Kidney (tissue), 14 donors: Measurements from ENCODE around the gene GPSM1. TPM values are rescaled to one million over a fixed set of nuclear protein-coding genes. Genes with fewer than 3 reads are reported as not detected.

Experiments used
- DNase-seq, 5 donors: peaks; one replicate each; pipeline ENCODE4 v3.0.0-alpha.2; 2013 to 2020
- FAIRE-seq: peaks from 2 replicates; lab custom pipeline; 2012; peaks lifted over from hg19 to GRCh38; lab: Jason Lieb, UNC
- H3K27ac ChIP-seq, 2 donors: one replicate each; pipeline ENCODE4 v1.7.0; 2013; ENCODE audit warnings: low read depth in 2 of 2, low read length in 2 of 2, inconsistent platforms in 1 of 2
- H3K27me3 ChIP-seq: one replicate; pipeline ENCODE4 v1.7.1; 2013; ENCODE audit warnings: low read length, inconsistent platforms; ENCODE audit not compliant: control insufficient read depth, insufficient read depth
- H3K36me3 ChIP-seq, 3 donors: one replicate each; pipeline versions ENCODE4 v1.7.0 to v1.7.1; 2013; ENCODE audit warnings: low read length in 3 of 3, control low read depth in 1 of 3, inconsistent platforms in 1 of 3; ENCODE audit not compliant: insufficient read depth in 3 of 3, control insufficient read depth in 2 of 3
- H3K4me1 ChIP-seq, 3 donors: one replicate each; pipeline versions ENCODE4 v1.7.0 to v1.7.1; 2013; ENCODE audit warnings: low read length in 3 of 3, inconsistent platforms in 1 of 3, low read depth in 1 of 3; ENCODE audit not compliant: control insufficient read depth in 2 of 3, insufficient read depth in 2 of 3
- H3K4me3 ChIP-seq, 3 donors: one replicate each; pipeline versions ENCODE4 v1.7.0 to v1.8.1; 2013; ENCODE audit warnings: low read length in 3 of 3, control low read depth in 1 of 3, inconsistent platforms in 1 of 3
- H3K9ac ChIP-seq, 3 donors: one replicate each; pipeline versions ENCODE4 v1.7.0 to v1.7.1; 2013; ENCODE audit warnings: low read length in 3 of 3, control low read depth in 1 of 3, inconsistent platforms in 1 of 3
- H3K9me3 ChIP-seq, 3 donors: one replicate each; pipeline versions ENCODE4 v1.7.0 to v1.7.1; 2013; ENCODE audit warnings: low read length in 3 of 3, control low read depth in 1 of 3, inconsistent platforms in 1 of 3; ENCODE audit not compliant: control insufficient read depth in 2 of 3, insufficient read depth in 1 of 3
- intact Hi-C: fragments of 100-400 bp; cut with DNase I; formaldehyde crosslinking; loops from one replicate; pipeline ENCODE4 v1.11.1; 2022
- polyA plus RNA-seq: library from polyadenylated mRNA; stranded (reverse); fragments of 350-450 nt; fragmentation: Illumina TruSeq; extraction: RNeasy Lipid Tissue Mini Kit (QIAGEN cat#74804); gene quantifications from one replicate; pipeline ENCODE4 v1.2.3, GENCODE V29; 2014; ENCODE audit warnings: low read depth, low replicate concordance; ENCODE audit not compliant: insufficient read depth
- total RNA-seq: library from RNA; stranded (reverse); fragmentation: NEBNext Ultra II Directional; extraction: Animal tissue kit (Norgen Biotek cat#: 25700); gene quantifications from one replicate; pipeline ENCODE4 v1.2.1, GENCODE V29; 2021
- TF ChIP-seq, protein P1 (sequence below): IDR thresholded peaks from 3 replicates; pipeline ENCODE4 v1.5.1; 2012; ENCODE audit warnings: mild to moderate bottlenecking, moderate library complexity, borderline replicate concordance; ENCODE audit not compliant: insufficient read depth; ENCODE audit errors: extremely low read depth
- donor health status: control.
- donor health status: control.
- donor health status: control.
- donor health status: control.
- donor health status: control.
- donor health status: DM: yes; HTN: yes; CAD: no.
- donor health status: Normal renal cell carcinoma (clear cell type).

Gene GPSM1
- total and polyA plus RNA-seq, 2 donors from 2014 or later = 11.6 to 11.9 TPM

DNA sequence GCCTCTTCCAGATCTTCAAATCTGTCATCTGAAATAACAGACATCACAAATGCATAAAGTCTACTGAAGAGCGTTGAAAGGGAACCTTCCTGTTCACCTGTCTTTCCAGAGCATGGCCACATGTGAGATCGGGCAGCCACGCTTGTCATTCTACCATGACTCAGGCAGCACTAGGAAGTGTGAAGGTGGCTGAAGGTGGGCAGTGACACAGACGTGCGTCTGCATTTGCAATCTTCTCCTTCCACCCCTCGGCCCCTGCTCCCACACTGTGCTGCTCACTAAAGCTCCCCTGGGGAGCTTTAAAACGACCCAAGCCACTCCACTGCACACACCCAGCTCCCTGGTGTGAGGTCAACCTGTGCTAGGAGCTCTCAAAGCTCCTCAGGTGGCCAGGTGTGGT is 80.6 kb downstream of the GPSM1 start:
- H3K4me1 ChIP-seq = peaks cover 0 to 19% (median 7%) of the 10 kb centered on the region in 3 donors
- H3K4me3 ChIP-seq = no peak overlapping the region
- FAIRE-seq = no peak
- H3K36me3 ChIP-seq = peaks cover 3 to 20% (median 12%) of the 10 kb centered on the region in 3 donors
- intact Hi-C loops = no loop called here
- TF ChIP-seq, protein P1, sequence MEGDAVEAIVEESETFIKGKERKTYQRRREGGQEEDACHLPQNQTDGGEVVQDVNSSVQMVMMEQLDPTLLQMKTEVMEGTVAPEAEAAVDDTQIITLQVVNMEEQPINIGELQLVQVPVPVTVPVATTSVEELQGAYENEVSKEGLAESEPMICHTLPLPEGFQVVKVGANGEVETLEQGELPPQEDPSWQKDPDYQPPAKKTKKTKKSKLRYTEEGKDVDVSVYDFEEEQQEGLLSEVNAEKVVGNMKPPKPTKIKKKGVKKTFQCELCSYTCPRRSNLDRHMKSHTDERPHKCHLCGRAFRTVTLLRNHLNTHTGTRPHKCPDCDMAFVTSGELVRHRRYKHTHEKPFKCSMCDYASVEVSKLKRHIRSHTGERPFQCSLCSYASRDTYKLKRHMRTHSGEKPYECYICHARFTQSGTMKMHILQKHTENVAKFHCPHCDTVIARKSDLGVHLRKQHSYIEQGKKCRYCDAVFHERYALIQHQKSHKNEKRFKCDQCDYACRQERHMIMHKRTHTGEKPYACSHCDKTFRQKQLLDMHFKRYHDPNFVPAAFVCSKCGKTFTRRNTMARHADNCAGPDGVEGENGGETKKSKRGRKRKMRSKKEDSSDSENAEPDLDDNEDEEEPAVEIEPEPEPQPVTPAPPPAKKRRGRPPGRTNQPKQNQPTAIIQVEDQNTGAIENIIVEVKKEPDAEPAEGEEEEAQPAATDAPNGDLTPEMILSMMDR = no peak
- no peak overlapping the region for H3K9ac ChIP-seq
- no peaks in the 10 kb centered on the region for H3K27me3 ChIP-seq
- no peak overlapping the region for H3K27ac ChIP-seq
- H3K9me3 ChIP-seq = no peaks in the 10 kb centered on the region
- no peak for DNase-seq

Other genes starting within 250 kb of the GPSM1 start
- 30.9 TPM for gene NACC2, start 232.2 kb upstream of the GPSM1 start, total RNA-seq
- 7.1 TPM for gene NACC2, start 232.2 kb upstream of the GPSM1 start, polyA plus RNA-seq
- 33.1 TPM for gene TMEM250, start 208.7 kb upstream of the GPSM1 start, total RNA-seq
- gene TMEM250, start 208.7 kb upstream of the GPSM1 start, polyA plus RNA-seq = 22.2 TPM
- not detected for gene LHX3, start 122.4 kb upstream of the GPSM1 start, total RNA-seq
- not detected for gene LHX3, start 122.4 kb upstream of the GPSM1 start, polyA plus RNA-seq
- gene QSOX2, start 81.7 kb upstream of the GPSM1 start, total RNA-seq = 10.1 TPM
- 4.0 TPM for gene QSOX2, start 81.7 kb upstream of the GPSM1 start, polyA plus RNA-seq
- 2.3 TPM for gene CCDC187, start 23.4 kb upstream of the GPSM1 start, total RNA-seq
- 0.84 TPM for gene CCDC187, start 23.4 kb upstream of the GPSM1 start, polyA plus RNA-seq
- gene DNLZ, start 36.2 kb downstream of the GPSM1 start, total RNA-seq = 22.1 TPM
- 30.4 TPM for gene DNLZ, start 36.2 kb downstream of the GPSM1 start, polyA plus RNA-seq
- 7.0 TPM for gene CARD9, start 46.1 kb downstream of the GPSM1 start, total RNA-seq
- 1.5 TPM for gene CARD9, start 46.1 kb downstream of the GPSM1 start, polyA plus RNA-seq
- 11.0 TPM for gene SNAPC4, start 72.6 kb downstream of the GPSM1 start, total RNA-seq
- gene SNAPC4, start 72.6 kb downstream of the GPSM1 start, polyA plus RNA-seq = 3.2 TPM
- gene ENTR1, start 83.1 kb downstream of the GPSM1 start, total RNA-seq = 36.2 TPM
- gene ENTR1, start 83.1 kb downstream of the GPSM1 start, polyA plus RNA-seq = 25.9 TPM
- 45.6 TPM for gene PMPCA, start 83.1 kb downstream of the GPSM1 start, total RNA-seq
- 50.1 TPM for gene PMPCA, start 83.1 kb downstream of the GPSM1 start, polyA plus RNA-seq
- gene INPP5E, start 112.3 kb downstream of the GPSM1 start, total RNA-seq = 14.0 TPM
- gene INPP5E, start 112.3 kb downstream of the GPSM1 start, polyA plus RNA-seq = 6.9 TPM
- 67.1 TPM for gene SEC16A, start 155.5 kb downstream of the GPSM1 start, total RNA-seq
- 37.0 TPM for gene SEC16A, start 155.5 kb downstream of the GPSM1 start, polyA plus RNA-seq
- 77.2 TPM for gene NOTCH1, start 218.5 kb downstream of the GPSM1 start, total RNA-seq
- 6.5 TPM for gene NOTCH1, start 218.5 kb downstream of the GPSM1 start, polyA plus RNA-seq